Neural cell (in vitro differentiated cells): Measurements from ENCODE around the gene UACA.

Source experiments
- CTCF ChIP-seq: fragments of 450-650 bp; IDR thresholded peaks from 2 replicates; pipeline ENCODE4 v1.5.1; 2014; ENCODE audit warnings: antibody characterized with exemption, mild to moderate bottlenecking, moderate library complexity; ENCODE audit not compliant: poor library complexity, severe bottlenecking
- EP300 ChIP-seq: fragments of 450-650 bp; conservative IDR thresholded peaks from 2 replicates; pipeline ENCODE4 v1.6.1; 2014; ENCODE audit warnings: antibody characterized with exemption, mild to moderate bottlenecking, moderate library complexity; ENCODE audit not compliant: poor library complexity, severe bottlenecking
- MXI1 ChIP-seq: fragments of 450-650 bp; conservative IDR thresholded peaks from 2 replicates; pipeline ENCODE4 v1.6.1; 2014; ENCODE audit warnings: antibody characterized with exemption, mild to moderate bottlenecking; ENCODE audit not compliant: poor library complexity, severe bottlenecking
- RAD21 ChIP-seq: fragments of 450-650 bp; conservative IDR thresholded peaks from 2 replicates; pipeline ENCODE4 v1.6.1; 2014; ENCODE audit warnings: antibody characterized with exemption, mild to moderate bottlenecking, moderate library complexity
- SMC3 ChIP-seq: fragments of 450-650 bp; conservative IDR thresholded peaks from 2 replicates; pipeline ENCODE4 v1.6.1; 2014; ENCODE audit warnings: antibody characterized with exemption, mild to moderate bottlenecking, moderate library complexity; ENCODE audit not compliant: poor library complexity
- TAF1 ChIP-seq: IDR thresholded peaks from 2 replicates; pipeline ENCODE4 v1.6.1; 2012; ENCODE audit warnings: low read depth

- TF ChIP-seq CTCF: no peak
- TF ChIP-seq TAF1: no peak
- no peak for TF ChIP-seq SMC3
- no peak for TF ChIP-seq MXI1
- no peak for TF ChIP-seq RAD21
- no peak for TF ChIP-seq EP300
These were observed 15.1 kb upstream of the UACA start for GRCh38 chr15:70778258-70779076.
